ENCODE measurements around the gene HDAC3. TPM values are rescaled to one million over a fixed set of nuclear protein-coding genes. Genes with fewer than 3 reads are reported as not detected.
A peak's percentile ranks its signal among the peaks of the same experiment; 100 is the strongest.

The HDAC3 gene
- total RNA-seq, 5 donors from 2014 or later (not counting 1 experiment from before 2014, with no cell fraction given): 68.5 to 78.5 (median 73.8) TPM

DNA sequence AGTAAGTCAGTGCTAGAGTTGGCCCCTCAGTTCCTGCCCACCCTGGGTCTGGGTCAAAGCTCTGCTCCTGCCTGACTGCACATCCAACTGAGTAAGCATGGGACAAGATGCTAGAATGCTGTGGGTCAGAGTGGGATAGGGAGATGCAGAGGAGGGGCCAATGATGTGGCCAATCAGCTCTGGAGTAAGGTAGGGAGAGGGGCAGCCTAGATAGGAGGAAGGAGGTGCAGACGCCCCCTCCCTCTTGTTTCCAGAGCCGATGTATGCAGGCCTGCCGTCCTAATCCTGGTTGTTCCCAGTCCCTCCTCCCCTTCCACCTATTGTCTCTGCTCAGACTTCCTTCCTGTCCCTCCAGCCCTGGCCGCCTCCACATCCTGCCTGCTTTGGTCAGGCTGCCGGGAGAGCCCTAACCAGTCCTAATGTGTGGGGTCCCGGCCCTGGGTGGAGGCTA is 44.1 kb upstream of the HDAC3 start:
- H3K36me3 Mint-ChIP-seq: no peaks in the 10 kb centered on the region
- peak overlapping the region; percentile 4 to 29 for H3K27ac Mint-ChIP-seq
- Histone ChIP-seq H3K27me3 (replicated peaks in 1 of 2; ENCODE audit: control insufficient read depth in 2 of 2, extremely low read depth in 1 of 2, insufficient read depth in 2 of 2, low read length in 1 of 2) (no peaks in the 10 kb centered on the region), H3K9me3 (no peaks in the 10 kb centered on the region), H3K27ac (ENCODE audit: low read length) (no peak overlapping the region), H3K4me3 (ENCODE audit: control insufficient read depth in 1 of 2, extremely low read depth in 1 of 2, low read length in 1 of 2) (no peak overlapping the region), H3K4me1 (ENCODE audit: control insufficient read depth in 1 of 2, extremely low read depth in 1 of 2, insufficient read depth in 2 of 2, low read length in 2 of 2) (peaks cover 14 to 37% of the 10 kb centered on the region in 2 experiments), H3K36me3 (ENCODE audit: control insufficient read depth in 2 of 2, extremely low read depth in 1 of 2, insufficient read depth in 1 of 2, low read length in 1 of 2) (no peaks in the 10 kb centered on the region)
- CTCF ChIA-PET: interaction anchor here (0.5 to 0.7 kb wide), 2 partner anchors 16 to 22 kb away, joined by 4 read pairs; no protein-coding TSS in a partner anchor
- no peak for DNase-seq
- H3K9me3 Mint-ChIP-seq: no peaks in the 10 kb centered on the region
- H3K27me3 Mint-ChIP-seq: no peaks in the 10 kb centered on the region
- H3K4me3 Mint-ChIP-seq: peak overlapping the region; percentile 64 to 74 (median 71)
- peaks cover 26 to 36% (median 27%) of the 10 kb centered on the region in 3 donors for H3K4me1 Mint-ChIP-seq
- 46% methylated on average over 2 of the region's 6 CpGs for WGBS (ENCODE audit: insufficient coverage)
- POLR2A ChIA-PET: no interaction called here
- ATAC-seq (replicated peaks in 1 of 4): no peak

DNA sequence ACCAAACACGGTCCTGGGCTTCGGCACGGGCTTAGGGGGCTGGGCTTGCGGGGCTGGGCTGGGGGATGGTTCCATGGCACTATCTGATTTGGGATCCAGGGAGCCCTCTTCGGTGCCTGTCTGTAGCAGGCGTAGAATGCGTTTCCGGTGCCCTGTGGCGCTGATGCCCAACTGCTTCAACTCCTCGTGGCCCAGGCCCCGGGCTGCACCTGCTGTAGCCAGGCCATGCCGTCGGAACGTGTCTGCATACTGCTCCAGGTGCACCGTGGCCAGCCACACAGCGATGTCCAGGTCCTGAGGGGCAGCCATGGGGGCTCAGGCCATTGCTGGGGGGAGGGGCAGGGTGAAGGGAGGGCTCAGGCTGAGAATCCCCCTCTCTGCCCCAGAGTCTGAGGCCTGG is 43.5 kb upstream of the HDAC3 start:
- Histone ChIP-seq H3K27me3 (replicated peaks in 1 of 2; ENCODE audit: control insufficient read depth in 2 of 2, extremely low read depth in 1 of 2, insufficient read depth in 2 of 2, low read length in 1 of 2) (no peaks in the 10 kb centered on the region), H3K27ac (ENCODE audit: low read length) (no peak overlapping the region), H3K9me3 (no peaks in the 10 kb centered on the region), H3K4me3 (ENCODE audit: control insufficient read depth in 1 of 2, extremely low read depth in 1 of 2, low read length in 1 of 2) (no peak overlapping the region), H3K4me1 (ENCODE audit: control insufficient read depth in 1 of 2, extremely low read depth in 1 of 2, insufficient read depth in 2 of 2, low read length in 2 of 2) (peaks cover 14 to 37% of the 10 kb centered on the region in 2 experiments), H3K36me3 (ENCODE audit: control insufficient read depth in 2 of 2, extremely low read depth in 1 of 2, insufficient read depth in 1 of 2, low read length in 1 of 2) (no peaks in the 10 kb centered on the region)
- ChIA-PET CTCF (no interaction called here), POLR2A (interaction anchor here in 1 of 2 donors (0.6 kb wide), 1 partner anchor 1275 kb away, joined by 3 read pairs; no protein-coding TSS in a partner anchor)
- Mint-ChIP-seq H3K4me1 (peaks cover 26 to 36% (median 27%) of the 10 kb centered on the region in 3 donors), H3K9me3 (no peaks in the 10 kb centered on the region), H3K36me3 (no peaks in the 10 kb centered on the region), H3K4me3 (no peak overlapping the region), H3K27ac (peak overlapping the region in 1 of 2 donors; percentile 4), H3K27me3 (no peaks in the 10 kb centered on the region)
- WGBS (ENCODE audit: insufficient coverage): 93% methylated on average over 15 of the region's 16 CpGs
- ATAC-seq (replicated peaks in 1 of 4) (no peak), DNase-seq (no peak)

DNA sequence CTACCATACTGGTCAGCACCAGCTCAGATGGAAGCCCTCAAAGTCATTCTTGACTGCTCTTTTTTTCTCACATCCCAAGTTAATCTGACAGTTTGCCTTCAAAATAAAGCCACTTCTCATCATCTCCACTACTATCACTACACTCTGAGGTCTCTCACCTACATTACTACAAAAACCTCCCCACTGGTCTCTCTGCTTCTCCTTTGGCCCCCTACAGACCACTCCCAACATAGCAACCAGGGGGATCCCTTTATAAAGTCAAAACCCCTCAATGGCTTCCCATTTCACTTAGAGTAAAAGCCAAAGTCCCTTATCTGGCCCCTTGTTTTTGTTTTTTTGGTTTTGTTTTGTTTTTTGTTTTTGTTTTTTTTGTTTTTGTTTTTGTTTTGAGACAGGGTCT is 40.8 kb upstream of the HDAC3 start:
- H3K9me3 Mint-ChIP-seq: no peaks in the 10 kb centered on the region
- H3K36me3 ChIP-seq (ENCODE audit: control insufficient read depth in 2 of 2, extremely low read depth in 1 of 2, insufficient read depth in 1 of 2, low read length in 1 of 2): no peaks in the 10 kb centered on the region
- H3K4me3 ChIP-seq (ENCODE audit: control insufficient read depth in 1 of 2, extremely low read depth in 1 of 2, low read length in 1 of 2): no peak overlapping the region
- ChIA-PET POLR2A (no interaction called here), CTCF (no interaction called here)
- no peak overlapping the region for H3K27ac ChIP-seq (ENCODE audit: low read length)
- no peaks in the 10 kb centered on the region for H3K9me3 ChIP-seq
- H3K4me3 Mint-ChIP-seq: no peak overlapping the region
- no peaks in the 10 kb centered on the region for H3K36me3 Mint-ChIP-seq
- no peaks in the 10 kb centered on the region for H3K27me3 Mint-ChIP-seq
- H3K27me3 ChIP-seq (replicated peaks in 1 of 2; ENCODE audit: control insufficient read depth in 2 of 2, extremely low read depth in 1 of 2, insufficient read depth in 2 of 2, low read length in 1 of 2): no peaks in the 10 kb centered on the region
- DNase-seq (peak in 1 of 35 experiments; percentile 21), ATAC-seq (replicated peaks in 1 of 4) (no peak)
- H3K27ac Mint-ChIP-seq: no peak overlapping the region
- peaks cover 5 to 20% of the 10 kb centered on the region in 2 experiments for H3K4me1 ChIP-seq (ENCODE audit: control insufficient read depth in 1 of 2, extremely low read depth in 1 of 2, insufficient read depth in 2 of 2, low read length in 2 of 2)
- peaks cover 15 to 19% (median 16%) of the 10 kb centered on the region in 3 donors for H3K4me1 Mint-ChIP-seq

DNA sequence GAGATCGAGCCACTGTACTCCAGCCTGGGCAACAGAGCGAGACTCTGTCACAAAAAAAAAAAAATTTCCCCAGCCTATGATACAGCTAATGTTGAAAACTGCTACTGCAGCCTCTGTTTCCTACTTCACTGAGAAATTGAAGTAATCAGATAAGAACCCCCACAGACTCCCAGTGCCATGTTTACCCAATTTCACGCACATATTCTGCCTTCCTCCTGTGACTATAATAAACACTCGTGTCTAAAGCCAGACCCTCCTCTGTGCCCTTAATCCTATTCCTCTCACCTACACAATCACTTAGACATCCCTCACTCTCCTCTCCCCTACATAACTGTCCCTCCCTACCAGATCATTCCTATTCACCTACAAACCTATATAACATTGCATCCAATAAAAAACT is 39.0 kb upstream of the HDAC3 start:
- H3K27ac Mint-ChIP-seq: no peak overlapping the region

DNA sequence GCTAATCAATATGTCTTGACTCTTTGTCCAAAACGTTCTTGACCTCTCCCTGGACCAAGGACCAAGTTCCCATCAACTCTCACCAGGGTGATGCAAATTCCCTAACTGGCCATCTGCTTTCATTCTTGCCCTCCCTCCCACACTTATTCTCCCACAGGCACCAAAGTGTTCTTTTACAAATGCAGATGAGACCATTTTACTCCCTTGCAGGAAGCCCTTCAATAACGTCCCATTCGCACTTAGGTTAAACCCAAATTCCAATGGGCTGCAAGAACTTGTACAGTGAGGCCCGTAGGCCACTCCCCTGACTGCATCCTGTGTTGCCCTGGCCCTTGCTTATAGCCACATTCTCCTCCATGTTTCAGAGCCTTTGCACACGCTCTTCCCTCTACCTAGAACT is 38.1 kb upstream of the HDAC3 start:
- H3K9me3 Mint-ChIP-seq: no peaks in the 10 kb centered on the region
- H3K4me1 Mint-ChIP-seq: peaks cover 0 to 3% (median 0%) of the 10 kb centered on the region in 3 donors
- WGBS (ENCODE audit: insufficient coverage): 68% methylated on average over 5 of the region's 5 CpGs
- H3K27ac Mint-ChIP-seq: no peak overlapping the region
- H3K36me3 ChIP-seq (ENCODE audit: control insufficient read depth in 2 of 2, extremely low read depth in 1 of 2, insufficient read depth in 1 of 2, low read length in 1 of 2): no peaks in the 10 kb centered on the region
- H3K4me1 ChIP-seq (ENCODE audit: control insufficient read depth in 1 of 2, extremely low read depth in 1 of 2, insufficient read depth in 2 of 2, low read length in 2 of 2): peaks cover 0 to under 1% of the 10 kb centered on the region in 2 experiments
- CTCF ChIA-PET: no interaction called here
- no peaks in the 10 kb centered on the region for H3K27me3 Mint-ChIP-seq
- H3K27me3 ChIP-seq (replicated peaks in 1 of 2; ENCODE audit: control insufficient read depth in 2 of 2, extremely low read depth in 1 of 2, insufficient read depth in 2 of 2, low read length in 1 of 2): no peaks in the 10 kb centered on the region
- H3K4me3 ChIP-seq (ENCODE audit: control insufficient read depth in 1 of 2, extremely low read depth in 1 of 2, low read length in 1 of 2): no peak overlapping the region
- H3K36me3 Mint-ChIP-seq: no peaks in the 10 kb centered on the region
- ATAC-seq (replicated peaks in 1 of 4) (no peak), DNase-seq (no peak)
- no peak overlapping the region for H3K4me3 Mint-ChIP-seq
- no peak overlapping the region for H3K27ac ChIP-seq (ENCODE audit: low read length)
- POLR2A ChIA-PET: no interaction called here
- H3K9me3 ChIP-seq: no peaks in the 10 kb centered on the region

More for the DNA sequence above, 39.0 kb upstream of the HDAC3 start:
- WGBS (ENCODE audit: insufficient coverage): 92% methylated on average over 3 of the region's 4 CpGs
- no peaks in the 10 kb centered on the region for H3K27me3 Mint-ChIP-seq
- DNase-seq: no peak
- Histone ChIP-seq H3K36me3 (ENCODE audit: control insufficient read depth in 2 of 2, extremely low read depth in 1 of 2, insufficient read depth in 1 of 2, low read length in 1 of 2) (no peaks in the 10 kb centered on the region), H3K27me3 (replicated peaks in 1 of 2; ENCODE audit: control insufficient read depth in 2 of 2, extremely low read depth in 1 of 2, insufficient read depth in 2 of 2, low read length in 1 of 2) (no peaks in the 10 kb centered on the region), H3K4me3 (ENCODE audit: control insufficient read depth in 1 of 2, extremely low read depth in 1 of 2, low read length in 1 of 2) (no peak overlapping the region), H3K27ac (ENCODE audit: low read length) (no peak overlapping the region), H3K4me1 (ENCODE audit: control insufficient read depth in 1 of 2, extremely low read depth in 1 of 2, insufficient read depth in 2 of 2, low read length in 2 of 2) (peaks cover 0 to 6% of the 10 kb centered on the region in 2 experiments), H3K9me3 (no peaks in the 10 kb centered on the region)
- H3K36me3 Mint-ChIP-seq: no peaks in the 10 kb centered on the region
- H3K4me3 Mint-ChIP-seq: no peak overlapping the region
- POLR2A ChIA-PET: no interaction called here
- CTCF ChIA-PET: no interaction called here
- H3K9me3 Mint-ChIP-seq: no peaks in the 10 kb centered on the region
- ATAC-seq (replicated peaks in 1 of 4): no peak
- H3K4me1 Mint-ChIP-seq: peaks cover 1 to 6% (median 2%) of the 10 kb centered on the region in 3 donors

DNA sequence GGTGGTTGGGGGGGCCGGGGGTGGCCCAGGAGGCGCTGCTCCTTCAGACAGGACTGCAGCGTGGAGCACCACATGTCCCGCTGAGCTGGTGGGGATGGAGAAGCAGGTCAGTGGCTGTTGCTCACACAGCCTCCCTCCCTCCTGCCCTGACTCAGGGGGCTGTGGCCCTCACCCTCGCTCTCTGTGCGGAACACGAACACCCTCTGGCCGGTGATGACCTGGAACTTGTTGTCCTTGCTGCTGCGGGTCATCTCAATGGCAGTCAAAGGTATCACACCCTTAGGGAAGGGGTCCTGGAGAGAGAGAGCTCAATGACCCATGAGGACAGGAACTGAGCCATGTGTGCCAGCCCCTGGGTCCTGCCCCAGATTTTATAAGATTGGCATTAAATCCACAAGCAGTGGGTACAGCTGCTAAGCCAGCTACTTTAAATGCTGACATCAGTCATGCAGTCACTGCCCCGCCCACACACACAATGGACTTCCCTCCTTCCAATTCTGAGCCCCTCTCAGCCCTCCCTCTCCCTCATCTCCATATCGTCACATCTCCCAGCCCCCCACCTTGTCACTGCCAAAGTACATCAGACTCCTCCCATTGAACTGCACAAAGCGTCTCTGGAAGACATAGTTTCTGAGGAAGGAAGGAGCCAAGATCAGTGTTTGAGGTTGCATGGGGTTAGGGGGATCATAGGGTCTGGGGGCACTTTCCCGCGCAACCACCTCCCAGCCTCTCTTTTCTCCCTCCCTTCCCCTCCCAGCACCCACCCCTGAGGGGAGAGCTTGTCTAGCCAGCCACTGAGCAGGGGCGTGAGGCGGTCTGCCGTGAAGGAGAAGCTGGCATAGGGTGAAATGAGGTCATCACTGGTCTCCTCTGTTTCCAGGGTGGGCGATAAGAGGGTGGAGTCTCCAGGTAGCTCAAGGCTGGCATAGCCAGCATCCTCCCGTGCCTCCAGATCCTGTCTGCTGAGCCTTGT is 36.5 kb upstream of the HDAC3 start:
- H3K36me3 Mint-ChIP-seq: no peaks in the 10 kb centered on the region
- no peak for ATAC-seq (replicated peaks in 1 of 4)
- H3K4me3 Mint-ChIP-seq: no peak overlapping the region
- H3K27me3 Mint-ChIP-seq: no peaks in the 10 kb centered on the region
- H3K27ac Mint-ChIP-seq: no peak overlapping the region
- Histone ChIP-seq H3K36me3 (ENCODE audit: control insufficient read depth in 2 of 2, extremely low read depth in 1 of 2, insufficient read depth in 1 of 2, low read length in 1 of 2) (no peaks in the 10 kb centered on the region), H3K4me3 (ENCODE audit: control insufficient read depth in 1 of 2, extremely low read depth in 1 of 2, low read length in 1 of 2) (no peak overlapping the region), H3K9me3 (no peaks in the 10 kb centered on the region), H3K4me1 (ENCODE audit: control insufficient read depth in 1 of 2, extremely low read depth in 1 of 2, insufficient read depth in 2 of 2, low read length in 2 of 2) (no peaks in the 10 kb centered on the region), H3K27me3 (replicated peaks in 1 of 2; ENCODE audit: control insufficient read depth in 2 of 2, extremely low read depth in 1 of 2, insufficient read depth in 2 of 2, low read length in 1 of 2) (no peaks in the 10 kb centered on the region), H3K27ac (ENCODE audit: low read length) (no peak overlapping the region)
- CTCF ChIA-PET: no interaction called here
- WGBS (ENCODE audit: insufficient coverage): 89% methylated on average over 6 of the region's 19 CpGs
- POLR2A ChIA-PET: interaction anchor here in 1 of 2 donors (0.6 kb wide), 1 partner anchor 43 kb away, joined by 6 read pairs; no protein-coding TSS in a partner anchor
- H3K9me3 Mint-ChIP-seq: no peaks in the 10 kb centered on the region
- DNase-seq: no peak
- H3K4me1 Mint-ChIP-seq: no peaks in the 10 kb centered on the region
